Glomerular endothelial cell (primary cell): Measurements from ENCODE around the gene TTYH2. TPM values are rescaled to one million over a fixed set of nuclear protein-coding genes. Genes with fewer than 3 reads are reported as not detected.
"Not testable (repeated sequence)": the region's sequence is repeated elsewhere in the genome, so short reads cannot be mapped to it uniquely, and the experiment has no call there.

Experiments
- DNase-seq: peaks from one replicate; pipeline ENCODE4 v3.0.0-alpha.2; 2011; ENCODE audit warnings: low read depth, low spot score; ENCODE audit errors: extremely low read depth
- total RNA-seq: library from RNA; depleted of rRNA; stranded (reverse); fragments of >200 nt; gene quantifications from 2 replicates; pipeline ENCODE4 v1.2.3, GENCODE V29; 2015

TTYH2 gene
- 1.7 and 4.1 TPM in 2 replicates for total RNA-seq

DNA sequence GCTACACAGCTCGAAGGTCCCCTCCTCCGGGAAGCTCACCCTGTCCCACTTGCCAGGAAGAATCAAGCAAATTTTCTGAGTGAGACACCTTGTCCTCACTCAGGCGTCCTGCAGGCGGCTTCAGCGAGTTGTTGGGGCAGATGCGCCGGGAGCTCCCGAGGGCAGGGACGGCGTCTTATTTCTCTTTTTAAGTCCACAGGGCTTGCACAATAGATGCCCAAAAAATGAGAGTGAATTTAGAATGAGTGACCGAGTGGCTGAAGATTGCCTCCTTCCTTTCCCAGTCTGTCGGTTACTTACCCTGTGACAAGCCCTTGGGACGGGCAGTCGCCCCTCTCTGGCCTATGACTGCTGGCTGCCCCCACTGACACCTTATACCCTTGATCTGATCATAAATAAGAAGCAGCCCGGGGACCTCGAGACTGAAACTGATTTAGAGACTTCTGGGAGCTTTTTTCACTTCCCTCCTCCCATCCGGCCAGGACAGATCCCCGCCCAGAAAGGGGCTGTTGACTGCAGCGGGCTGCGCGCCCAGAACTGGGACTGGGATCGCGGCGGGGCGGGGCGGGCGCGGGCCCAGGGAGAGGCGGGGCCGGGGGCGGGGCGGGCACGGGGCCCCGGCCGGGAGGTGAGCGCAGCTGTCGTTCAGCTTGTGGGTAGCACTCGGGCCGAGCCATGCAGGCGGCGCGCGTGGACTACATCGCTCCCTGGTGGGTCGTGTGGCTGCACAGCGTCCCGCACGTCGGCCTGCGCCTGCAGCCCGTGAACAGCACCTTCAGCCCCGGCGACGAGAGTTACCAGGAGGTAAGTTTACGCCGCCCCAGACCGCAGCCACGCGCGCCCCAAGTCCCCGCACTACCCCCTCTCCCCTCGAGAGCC, at the start of gene TTYH2:
Gene TTYH2 (plus strand): TSS at position 659 of the 879 bp plus-strand sequence. CDS start 17 bp downstream, at position 676.
- DNase-seq = no peak

GRCh38 chr17:74163836-74164235, 49.5 kb upstream of the TTYH2 start:
- no peak for DNase-seq

GRCh38 chr17:74164446-74165045, 48.8 kb upstream of the TTYH2 start:
- DNase-seq = no peak

- no peak for DNase-seq
Measured at GRCh38 chr17:74165797-74166365, 47.5 kb upstream of the TTYH2 start.

DNA sequence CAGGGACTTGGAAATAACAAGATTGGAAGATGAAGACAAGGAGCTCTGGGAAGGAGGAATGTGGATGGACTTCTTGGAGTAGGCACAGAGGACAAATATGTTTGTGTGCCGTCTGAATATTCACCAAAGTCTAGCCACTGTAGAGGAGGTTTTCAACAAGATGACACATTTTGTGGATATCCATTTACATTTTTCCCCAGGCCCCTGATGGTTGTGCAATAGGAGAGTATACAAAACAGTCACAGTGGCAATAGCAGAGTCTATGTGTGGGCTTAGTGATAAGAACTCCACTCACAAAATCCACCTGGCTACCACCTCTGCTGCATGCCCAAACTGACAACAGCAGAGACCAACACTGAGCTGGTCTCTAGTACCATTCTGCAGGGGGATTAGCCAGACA, 42.4 kb upstream of the TTYH2 start:
- no peak for DNase-seq

- no peak for DNase-seq
Measured at GRCh38 chr17:74172700-74173099, 40.7 kb upstream of the TTYH2 start.

- no peak for DNase-seq
Measured at GRCh38 chr17:74176546-74177001, 36.8 kb upstream of the TTYH2 start.

- DNase-seq = no peak
Measured at GRCh38 chr17:74177018-74177450, 36.3 kb upstream of the TTYH2 start.

- no peak for DNase-seq
Measured at GRCh38 chr17:74179576-74179975, 33.8 kb upstream of the TTYH2 start.

GRCh38 chr17:74180336-74180735, 33.0 kb upstream of the TTYH2 start:
- no peak for DNase-seq

DNA sequence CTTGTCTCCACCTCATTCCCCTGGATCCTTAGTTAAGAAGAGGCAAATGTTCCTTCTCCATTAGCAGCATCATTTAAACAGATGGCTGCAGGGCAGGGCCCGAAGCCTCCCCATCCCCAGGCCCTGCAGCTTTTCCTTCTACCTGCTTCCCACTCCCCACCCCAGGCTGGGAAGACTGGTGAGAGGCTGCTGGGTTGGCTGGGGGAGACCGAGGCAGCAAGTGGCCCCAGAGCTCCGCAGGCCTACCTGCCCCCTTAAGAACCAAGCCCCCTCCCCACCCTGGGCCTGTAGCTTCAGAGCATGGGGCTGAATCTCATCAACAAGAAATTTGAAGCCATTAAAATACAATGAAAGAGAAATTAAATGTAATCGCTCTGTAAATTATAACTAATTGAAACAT, 32.0 kb upstream of the TTYH2 start:
- DNase-seq = no peak

- no peak for DNase-seq
Measured at GRCh38 chr17:74182041-74182723, 31.2 kb upstream of the TTYH2 start.

GRCh38 chr17:74183411-74183810, 30.0 kb upstream of the TTYH2 start:
- DNase-seq = no peak

GRCh38 chr17:74185571-74186185, 27.7 kb upstream of the TTYH2 start:
- DNase-seq = no peak

DNA sequence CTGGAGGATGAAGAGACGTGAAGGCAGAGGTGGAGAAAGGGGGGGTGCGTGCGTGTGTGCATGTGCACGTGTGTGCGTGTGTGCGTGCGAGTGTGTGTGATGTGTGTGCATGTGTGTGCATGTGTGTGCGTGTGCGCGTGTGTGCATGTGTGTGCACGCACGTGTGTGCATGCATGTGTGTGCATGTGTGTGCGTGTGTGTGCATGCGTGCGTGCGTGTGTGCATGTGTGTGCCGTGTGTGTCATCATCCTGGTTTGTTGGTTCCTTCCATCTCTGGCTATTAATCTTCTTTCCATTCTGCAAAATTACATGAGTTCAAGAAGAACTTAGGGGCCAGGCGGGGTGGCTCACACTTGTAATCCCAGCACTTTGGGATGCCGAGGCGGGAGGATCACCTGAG, 26.9 kb upstream of the TTYH2 start:
- DNase-seq = no peak

GRCh38 chr17:74187761-74188160, 25.6 kb upstream of the TTYH2 start:
- DNase-seq = no peak

GRCh38 chr17:74188687-74189086, 24.7 kb upstream of the TTYH2 start:
- DNase-seq = not testable (repeated sequence)

GRCh38 chr17:74190154-74190553, 23.2 kb upstream of the TTYH2 start:
- no peak for DNase-seq

GRCh38 chr17:74190807-74191406, 22.5 kb upstream of the TTYH2 start:
- no peak for DNase-seq
